HG03558 (cell line): ENCODE data around the gene SSUH2.
"Not testable (repeated sequence)": the region's sequence is repeated elsewhere in the genome, so short reads cannot be mapped to it uniquely, and the experiment has no call there.

Experiments used
- ATAC-seq: cut with Tn5 transposase; IDR thresholded peaks from one replicate; pipeline ENCODE4 v1.9.1; 2021; ENCODE audit warnings: moderate number of reproducible peaks; ENCODE audit not compliant: unreplicated experiment; ENCODE audit errors: extremely low read depth

SSUH2 gene, protein sequence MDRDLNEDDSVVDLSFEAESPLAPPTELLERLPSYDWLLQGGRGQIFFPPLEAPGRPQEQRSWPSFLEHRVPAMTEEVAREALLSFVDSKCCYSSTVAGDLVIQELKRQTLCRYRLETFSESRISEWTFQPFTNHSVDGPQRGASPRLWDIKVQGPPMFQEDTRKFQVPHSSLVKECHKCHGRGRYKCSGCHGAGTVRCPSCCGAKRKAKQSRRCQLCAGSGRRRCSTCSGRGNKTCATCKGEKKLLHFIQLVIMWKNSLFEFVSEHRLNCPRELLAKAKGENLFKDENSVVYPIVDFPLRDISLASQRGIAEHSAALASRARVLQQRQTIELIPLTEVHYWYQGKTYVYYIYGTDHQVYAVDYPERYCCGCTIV

DNA sequence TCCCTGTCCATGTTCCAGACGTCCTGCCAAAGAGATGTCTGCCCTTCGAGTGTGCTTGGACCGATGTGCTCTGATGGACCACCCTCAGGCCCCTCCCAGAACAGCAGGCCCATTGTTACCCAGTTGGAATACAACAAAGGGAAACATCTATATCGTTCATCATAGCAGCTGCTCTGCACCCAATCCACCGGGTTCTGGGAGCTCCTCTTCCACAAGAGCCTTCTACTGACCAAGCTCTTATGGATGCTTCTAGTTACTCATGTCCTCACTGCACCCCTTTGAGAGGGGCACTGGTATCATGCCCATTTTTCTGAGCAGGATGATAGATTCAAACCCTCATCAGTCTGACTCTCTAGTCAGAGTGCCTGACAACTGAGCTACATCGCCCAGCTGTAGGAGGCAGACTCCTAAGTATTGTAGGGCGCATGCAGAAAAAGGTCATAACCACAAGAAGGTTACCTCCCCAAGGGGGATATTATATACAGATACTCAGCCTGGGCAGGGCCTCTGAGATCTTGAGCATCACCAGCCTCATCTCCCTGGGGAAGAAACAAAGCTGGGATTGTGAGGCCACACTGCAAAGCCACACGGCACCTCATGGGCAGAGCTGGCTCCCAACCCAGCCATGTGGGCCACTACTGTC is at the start of gene SSUH2:
Gene SSUH2 (minus strand): TSS at position 51 of the 643 bp plus-strand sequence. CDS start 40 bp downstream, at position 11.
- no peak for ATAC-seq

DNA sequence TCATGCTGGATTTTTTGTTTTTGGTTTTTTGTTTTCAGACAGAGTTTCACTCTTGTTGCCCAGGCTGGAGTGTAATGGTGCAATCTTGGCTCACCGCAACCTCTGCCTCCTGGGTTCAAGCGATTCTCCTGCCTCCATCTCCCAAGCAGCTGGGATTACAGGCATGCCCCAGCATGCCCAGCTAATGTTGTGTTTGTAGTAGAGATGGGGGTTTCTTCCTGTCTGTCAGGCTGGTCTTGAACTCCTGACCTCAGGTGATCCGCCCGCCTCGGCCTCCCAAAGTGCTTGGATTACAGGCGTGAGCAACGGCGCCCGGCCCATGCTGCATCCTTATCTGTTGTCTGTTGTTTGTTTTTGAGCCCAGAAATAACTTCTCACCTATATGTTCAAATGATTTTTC is 46.7 kb upstream of the SSUH2 start:
- not testable (repeated sequence) for ATAC-seq

DNA sequence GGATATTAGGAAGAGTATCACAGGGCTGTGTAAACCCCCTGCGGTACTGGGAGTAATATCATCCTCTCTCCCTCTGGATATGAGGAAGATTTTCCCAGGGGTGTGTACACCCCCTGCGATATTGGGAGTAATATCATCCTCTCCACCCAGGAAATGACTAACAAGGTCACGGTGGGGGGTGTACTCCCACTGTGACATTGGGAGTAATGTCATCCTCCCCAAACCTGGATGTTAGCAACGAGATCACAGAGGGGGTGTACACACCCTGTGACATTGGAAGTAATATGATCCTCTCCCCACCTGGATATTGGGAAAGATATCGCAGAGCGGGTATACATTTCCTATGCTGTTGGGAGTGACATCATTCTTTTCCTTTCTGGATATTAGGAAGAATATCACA is 40.4 kb upstream of the SSUH2 start:
- not testable (repeated sequence) for ATAC-seq

DNA sequence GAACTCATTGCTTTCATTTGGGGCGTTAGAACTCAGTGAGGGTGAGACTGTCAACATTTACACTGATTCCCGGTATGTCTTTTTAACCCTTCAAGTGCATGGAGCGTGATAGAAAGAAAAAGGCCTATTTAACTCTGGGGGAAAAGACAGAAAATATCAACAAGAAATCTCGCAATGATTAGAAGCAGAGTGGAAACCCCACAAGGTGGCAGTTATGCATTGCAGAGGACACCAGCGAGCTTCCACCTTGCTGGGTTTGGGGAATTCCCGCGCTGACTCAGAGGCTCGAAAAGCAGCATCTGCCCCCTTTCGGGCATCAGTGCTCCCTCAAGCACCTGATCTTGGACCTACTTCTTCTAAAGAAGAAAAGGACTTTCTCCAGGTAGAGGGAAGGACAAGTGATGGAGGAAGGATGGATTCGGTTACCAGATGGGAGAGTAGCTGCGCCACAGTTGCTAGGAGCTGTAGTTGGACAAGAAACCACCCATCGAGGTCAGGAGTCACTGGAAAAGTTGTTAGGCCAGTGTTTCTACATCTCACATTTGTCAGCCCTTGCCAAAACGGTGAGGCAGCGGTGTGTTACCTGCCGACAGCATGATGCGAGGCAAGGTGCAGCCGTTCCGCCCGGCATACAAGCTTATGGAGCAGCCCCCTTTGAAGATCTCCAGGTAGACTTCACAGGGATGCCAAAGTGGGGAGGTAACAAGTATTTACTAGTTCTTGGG is 38.4 kb upstream of the SSUH2 start:
- not testable (repeated sequence) for ATAC-seq

DNA sequence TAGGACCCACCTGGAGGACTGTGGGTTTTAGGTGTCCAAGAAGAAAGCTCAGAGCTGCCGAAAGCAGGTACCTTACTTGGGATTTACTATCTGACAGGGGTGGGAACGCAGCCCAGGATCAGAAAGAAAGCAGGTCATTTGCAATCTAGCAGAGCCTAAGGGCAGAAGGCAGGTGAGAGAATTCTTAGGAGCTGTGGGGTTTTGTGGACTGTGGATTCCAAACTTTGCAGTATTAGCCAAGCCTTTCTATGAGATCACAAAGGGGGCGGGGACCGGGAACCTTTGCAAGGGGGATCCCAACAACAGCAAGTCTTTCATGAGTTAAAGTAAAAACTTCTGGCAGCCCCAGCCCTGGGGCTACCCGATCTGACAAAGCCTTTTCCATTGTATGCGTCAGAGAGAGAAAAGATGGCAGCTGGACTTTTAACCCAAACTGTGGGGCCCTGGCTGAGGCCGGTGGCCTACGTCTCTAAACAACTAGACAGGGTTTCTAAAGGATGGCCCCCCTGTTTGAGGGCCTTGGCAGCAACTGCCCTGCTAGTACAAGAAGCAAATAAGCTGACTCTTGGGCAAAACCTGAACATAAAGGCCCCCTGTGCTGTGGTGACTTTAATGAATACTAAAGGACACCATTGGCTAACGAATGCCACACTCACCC is 37.4 kb upstream of the SSUH2 start:
- ATAC-seq, result not testable (repeated sequence)

DNA sequence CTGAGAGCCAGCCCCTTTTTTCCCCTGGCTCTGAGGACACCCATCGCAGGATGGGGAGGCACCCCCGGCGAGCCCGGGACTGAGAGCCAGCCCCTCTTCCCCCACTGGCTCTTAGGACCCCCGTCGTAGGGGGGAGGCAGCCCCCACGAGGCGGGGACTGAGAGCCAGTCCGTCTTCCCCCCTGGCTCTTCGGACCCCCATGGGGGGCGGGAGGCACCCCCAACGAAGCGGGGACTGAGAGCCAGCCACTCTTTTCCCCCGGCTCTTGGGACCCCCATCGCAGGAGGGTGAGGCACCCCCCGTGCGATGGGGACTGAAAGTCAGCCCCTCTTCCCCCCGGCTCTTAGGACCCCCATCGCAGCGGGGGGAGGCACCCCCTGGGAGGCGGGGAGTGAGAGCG is 36.8 kb upstream of the SSUH2 start:
- no peak for ATAC-seq

DNA sequence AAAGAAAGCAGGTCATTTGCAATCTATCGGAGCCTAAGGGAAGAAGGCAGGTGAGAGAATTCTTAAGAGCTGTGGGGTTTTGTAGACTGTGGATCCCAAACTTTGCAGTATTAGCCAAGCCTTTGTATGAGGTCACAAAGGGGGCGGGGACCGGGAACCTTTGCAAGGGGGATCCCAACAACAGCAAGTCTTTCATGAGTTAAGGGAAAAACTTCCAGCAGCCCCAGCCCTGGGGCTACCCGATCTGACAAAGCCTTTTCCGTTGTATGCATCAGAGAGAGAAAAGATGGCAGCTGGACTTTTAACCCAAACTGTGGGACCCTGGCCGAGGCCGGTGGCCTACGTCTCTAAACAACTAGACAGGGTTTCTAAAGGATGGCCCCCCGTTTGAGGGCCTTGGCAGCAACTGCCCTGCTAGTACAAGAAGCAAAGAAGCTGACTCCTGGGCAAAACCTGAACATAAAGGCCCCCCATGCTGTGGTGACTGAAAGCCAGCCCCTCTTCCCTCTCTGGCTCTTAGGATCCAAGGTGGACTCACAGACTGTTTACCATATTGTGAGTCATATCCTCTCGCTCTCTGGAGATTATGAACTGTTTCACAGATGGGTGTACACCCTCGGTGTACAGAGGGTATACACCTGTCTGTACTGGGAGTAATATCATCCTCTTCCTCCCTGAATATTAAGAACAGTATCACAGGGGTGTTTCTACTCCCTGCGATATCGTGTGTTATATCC is 35.4 kb upstream of the SSUH2 start:
- ATAC-seq, result not testable (repeated sequence)

DNA sequence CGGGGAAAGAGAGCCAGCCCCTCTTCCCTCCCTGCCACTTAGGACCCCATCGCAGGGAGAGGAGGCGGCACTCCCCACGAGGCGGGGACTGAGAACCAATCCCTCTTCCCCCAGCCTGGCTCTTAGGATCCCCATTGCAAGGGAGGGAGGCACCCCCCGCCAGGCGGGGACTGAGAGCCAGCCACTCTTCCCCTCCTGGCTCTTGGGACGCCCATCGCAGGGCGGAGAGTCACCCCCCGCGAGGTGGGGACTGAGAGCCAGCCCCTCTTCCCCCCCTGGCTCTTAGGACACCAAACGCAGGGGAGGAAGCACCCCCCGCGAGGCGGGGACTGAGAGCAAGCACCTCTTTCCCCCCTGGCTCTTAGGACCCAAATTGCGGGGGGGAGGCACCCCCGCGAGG is 34.2 kb upstream of the SSUH2 start:
- no peak for ATAC-seq

DNA sequence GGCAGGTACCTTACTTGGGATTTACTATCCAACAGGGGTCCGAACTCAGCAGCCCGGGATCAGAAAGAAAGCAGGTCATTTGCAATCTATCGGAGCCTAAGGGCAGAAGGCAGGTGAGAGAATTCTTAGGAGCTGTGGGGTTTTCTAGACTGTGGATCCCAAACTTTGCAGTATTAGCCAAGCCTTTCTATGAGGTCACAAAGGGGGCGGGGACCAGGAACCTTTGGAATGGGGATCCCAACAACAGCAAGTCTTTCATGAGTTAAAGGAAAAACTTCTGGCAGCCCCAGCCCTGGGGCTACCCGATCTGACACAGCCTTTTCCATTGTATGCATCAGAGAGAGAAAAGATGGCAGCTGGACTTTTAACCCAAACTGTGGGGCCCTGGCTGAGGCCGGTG is 32.7 kb upstream of the SSUH2 start:
- not testable (repeated sequence) for ATAC-seq

DNA sequence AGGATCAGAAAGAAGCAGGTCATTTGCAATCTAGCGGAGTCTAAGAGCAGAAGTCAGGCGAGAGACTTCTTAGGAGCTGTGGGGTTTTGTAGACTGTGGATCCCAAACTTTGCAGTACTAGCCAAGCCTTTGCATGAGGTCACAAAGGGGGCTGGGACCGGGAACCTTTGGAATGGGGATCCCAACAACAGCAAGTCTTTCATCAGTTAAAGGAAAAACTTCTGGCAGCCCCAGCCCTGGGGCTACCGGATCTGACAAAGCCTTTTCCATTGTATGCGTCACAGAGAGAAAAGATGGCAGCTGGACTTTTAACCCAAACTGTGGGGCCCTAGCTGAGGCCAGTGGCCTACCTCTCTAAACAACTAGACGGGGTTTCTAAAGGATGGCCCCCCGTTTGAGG is 31.0 kb upstream of the SSUH2 start:
- not testable (repeated sequence) for ATAC-seq

DNA sequence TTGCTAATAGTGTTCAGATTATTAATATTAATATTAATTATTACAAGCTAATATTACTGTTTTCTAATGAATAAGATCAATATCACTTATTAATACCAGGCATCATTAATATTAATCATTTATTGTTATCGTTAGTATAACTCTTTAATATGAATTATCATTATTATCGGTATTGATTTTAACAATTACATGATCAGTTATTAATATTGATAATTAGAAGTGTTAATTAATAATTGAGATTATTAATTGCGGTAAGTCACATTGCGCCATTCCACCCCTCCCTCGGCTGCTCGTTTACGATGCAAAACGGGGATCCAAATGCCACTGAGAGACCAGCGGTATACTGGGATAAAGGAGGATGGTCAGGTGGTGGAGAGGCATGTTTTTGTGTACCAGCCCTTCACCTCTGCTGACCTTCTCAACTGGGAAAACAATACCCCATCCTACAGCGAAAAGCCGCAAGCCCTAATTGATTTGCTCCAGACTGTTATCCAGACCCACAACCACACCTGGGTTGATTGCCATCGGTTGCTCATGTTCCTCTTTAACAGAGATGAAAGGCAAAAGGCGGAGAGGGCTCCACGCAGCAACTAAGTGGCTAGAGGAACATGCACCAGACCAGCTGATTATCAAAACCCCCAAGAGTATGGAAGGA is 28.6 kb upstream of the SSUH2 start:
- ATAC-seq, result no peak

DNA sequence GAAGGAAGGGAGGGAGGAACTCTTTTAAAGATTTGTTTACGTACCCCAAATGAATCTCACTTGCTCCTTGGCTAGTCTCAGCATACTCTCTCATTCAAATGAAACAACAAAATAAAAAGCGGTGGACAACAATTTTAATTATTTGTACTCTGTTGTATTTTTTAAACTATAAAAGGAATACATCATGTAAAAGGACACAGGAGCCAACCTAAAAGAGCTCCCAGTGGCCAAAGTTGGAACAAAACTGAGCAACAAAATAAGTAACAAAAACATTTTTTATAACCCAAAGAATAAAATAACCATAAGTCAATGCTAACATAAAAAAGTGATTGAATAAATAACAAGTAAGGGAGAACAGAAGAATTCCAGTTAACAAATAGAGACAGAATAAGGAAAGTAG is 24.4 kb upstream of the SSUH2 start:
- no peak for ATAC-seq

DNA sequence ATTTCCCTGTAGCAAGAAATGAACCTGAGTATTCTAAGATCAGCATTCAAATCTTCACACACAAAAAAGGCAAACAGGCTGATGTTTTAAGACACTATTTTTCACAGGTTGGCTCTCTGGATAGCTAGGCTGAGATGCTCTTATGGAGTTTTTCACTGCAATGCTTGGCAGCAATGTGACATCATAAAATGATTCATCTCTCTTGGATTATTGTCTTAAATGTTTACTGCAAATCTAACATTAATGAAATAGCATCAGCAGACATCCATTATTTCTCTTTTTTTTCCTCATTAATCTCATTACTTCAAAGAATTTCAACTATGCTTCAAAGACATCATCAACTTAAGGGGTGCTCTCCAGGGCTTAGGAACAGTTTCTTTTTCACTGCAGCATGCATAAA is 23.6 kb upstream of the SSUH2 start:
- no peak for ATAC-seq

DNA sequence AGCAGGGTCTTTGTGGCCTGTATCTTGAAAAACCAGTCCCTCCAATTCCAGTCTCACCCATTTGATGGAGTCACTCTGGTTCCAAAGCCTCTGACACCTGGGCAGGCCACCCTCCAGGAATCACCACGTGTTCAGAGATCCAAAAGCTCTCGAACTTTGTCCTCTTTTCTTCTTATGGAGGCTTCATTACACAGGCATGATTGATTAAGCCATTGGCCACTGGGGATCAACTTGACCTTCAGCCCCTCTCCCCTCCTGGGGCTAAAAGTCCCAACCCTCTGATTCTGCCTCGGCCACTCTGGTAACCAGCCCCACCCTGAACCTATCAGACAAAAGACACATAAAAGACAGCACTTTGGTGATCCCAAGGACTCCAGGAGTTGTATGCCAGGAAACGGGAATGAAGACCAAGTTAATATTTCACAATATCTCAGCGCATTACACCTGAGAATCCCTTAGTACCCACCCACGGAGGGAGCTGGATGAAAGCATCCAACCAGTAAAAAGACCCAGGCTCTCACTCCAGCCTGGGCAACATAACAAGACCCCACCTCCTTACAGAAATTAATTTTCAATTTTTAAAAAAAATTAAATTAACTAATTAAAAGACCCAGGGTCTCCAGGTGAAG is 23.0 kb upstream of the SSUH2 start:
- no peak for ATAC-seq

DNA sequence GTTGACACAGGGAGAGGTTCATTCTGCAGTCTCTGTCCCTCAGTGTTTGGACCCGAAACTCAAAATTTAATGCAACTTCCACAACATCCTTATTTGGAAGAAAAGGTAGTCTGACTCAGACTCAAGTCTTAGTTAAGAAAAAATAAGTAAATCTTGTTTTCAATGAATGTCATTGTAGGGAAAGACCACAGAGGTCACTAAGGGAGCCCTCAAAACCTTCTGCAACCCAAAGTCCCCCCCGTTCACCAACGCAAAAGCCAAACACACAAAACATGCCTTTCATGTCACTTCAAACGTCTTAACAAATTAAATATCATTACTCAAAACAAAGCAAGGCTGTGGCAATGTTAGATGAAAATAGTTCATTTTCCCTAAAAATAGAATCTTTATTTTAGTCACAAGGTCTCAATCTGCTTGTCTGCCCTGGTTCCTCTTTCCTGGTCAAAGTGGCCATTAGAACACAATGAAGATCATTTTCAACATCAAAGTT is 20.9 kb upstream of the SSUH2 start:
- ATAC-seq, result peak; percentile 57

DNA sequence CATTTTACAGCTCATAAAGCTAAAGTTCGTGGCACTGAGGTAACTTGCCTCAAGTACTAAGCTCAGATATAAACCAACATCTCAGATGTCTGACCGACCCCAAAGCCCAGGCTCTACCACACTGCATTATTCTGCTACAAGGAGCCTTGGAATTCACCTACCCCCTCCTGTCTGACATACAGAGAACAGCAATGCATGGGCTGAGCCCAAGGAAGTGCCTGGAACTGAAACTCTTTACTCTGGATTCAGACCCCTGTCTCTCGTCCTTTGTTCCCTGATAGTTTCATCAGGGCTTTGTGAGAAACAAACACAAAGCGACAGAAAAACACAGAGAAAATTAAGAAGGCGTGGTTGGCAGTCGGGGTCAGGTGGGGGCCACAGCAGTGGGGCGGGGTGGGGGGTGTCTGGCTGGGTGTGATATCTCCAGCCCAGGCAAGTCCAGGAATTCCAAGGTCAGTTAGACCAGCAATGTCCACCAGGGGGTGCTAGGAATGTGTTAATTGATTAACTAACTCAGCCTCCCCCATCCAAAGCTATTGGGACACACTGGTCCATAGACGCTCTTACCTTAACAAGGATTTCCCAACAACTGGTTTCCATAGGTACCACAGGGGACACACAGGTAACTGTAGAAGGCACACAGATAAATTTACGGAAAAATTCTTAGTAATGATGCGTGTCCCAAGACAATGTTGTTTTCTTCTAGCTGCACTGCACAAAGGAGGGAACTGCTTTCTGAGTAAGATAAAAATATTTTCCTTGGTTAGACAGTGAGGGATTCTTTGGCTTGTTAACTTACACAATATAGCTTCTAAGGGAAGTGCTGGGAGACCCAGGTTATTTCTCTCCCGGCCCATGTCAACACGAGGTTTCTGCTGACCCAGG is 18.8 kb upstream of the SSUH2 start:
- no peak for ATAC-seq

DNA sequence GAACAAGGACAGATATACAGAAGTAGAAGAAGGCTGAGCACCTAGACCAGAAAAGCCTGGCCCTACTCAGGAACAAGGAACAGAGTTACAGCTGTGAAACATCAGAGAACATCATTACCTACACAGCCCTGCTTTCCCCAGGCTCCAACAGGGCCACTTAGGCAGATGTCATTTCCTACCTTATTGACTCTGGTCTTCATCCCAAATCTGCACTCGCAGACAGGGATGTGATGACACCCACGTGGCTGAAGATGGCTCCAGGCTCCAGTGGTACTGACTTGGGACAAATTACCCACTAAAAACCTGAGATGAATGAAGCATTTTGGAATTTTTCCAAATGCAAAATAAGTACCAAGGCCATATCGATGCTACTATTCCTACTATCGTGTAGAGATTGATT is 18.0 kb upstream of the SSUH2 start:
- ATAC-seq, result no peak
